BJ (cell line): ENCODE data around the gene FBXW12. TPM values are rescaled to one million over a fixed set of nuclear protein-coding genes. Genes with fewer than 3 reads are reported as not detected.

Source experiments
- CTCF ChIA-PET: fragments of 350-600 bp; formaldehyde crosslinking; extraction: SDS; loops from one replicate; lab custom pipeline; 2021; ENCODE audit warnings: antibody characterized with exemption, inconsistent platforms; lab: Yijun Ruan, JAX
- POLR2A ChIA-PET: fragments of 300-600 bp; sonication (Branson Sonifier 250); formaldehyde crosslinking; extraction: SDS; loops from one replicate; lab custom pipeline; 2021; ENCODE audit warnings: antibody characterized with exemption; lab: Charles Lee
- DNase-seq: peaks from one replicate; pipeline ENCODE4 v3.0.0-alpha.2; 2011; ENCODE audit warnings: low read depth
- H3K27me3 ChIP-seq: 2 replicates; pipeline ENCODE4 v1.6.0; 2011; ENCODE audit warnings: low read length; ENCODE audit not compliant: control insufficient read depth, insufficient read depth
- H3K36me3 ChIP-seq: 2 replicates; pipeline ENCODE4 v1.5.1; 2011; ENCODE audit warnings: low read length; ENCODE audit not compliant: control insufficient read depth, insufficient read depth
- H3K4me3 ChIP-seq: 2 replicates; pipeline ENCODE4 v1.5.1; 2011; ENCODE audit warnings: low read depth, mild to moderate bottlenecking, control low read depth, low read length
- polyA plus RNA-seq: library from polyadenylated mRNA; depleted of rRNA; stranded (reverse); fragments of >200 nt; gene quantifications from 2 replicates; pipeline ENCODE4 v1.2.3, GENCODE V29; 2011
- TF ChIP-seq, protein P1 (sequence below): IDR thresholded peaks from 2 replicates; pipeline ENCODE4 v1.5.1; 2011; ENCODE audit warnings: low read depth, mild to moderate bottlenecking, control low read depth, inconsistent platforms, low read length, moderate library complexity; ENCODE audit not compliant: insufficient read depth

Gene FBXW12
- polyA plus RNA-seq, 1 experiment: not detected

DNA sequence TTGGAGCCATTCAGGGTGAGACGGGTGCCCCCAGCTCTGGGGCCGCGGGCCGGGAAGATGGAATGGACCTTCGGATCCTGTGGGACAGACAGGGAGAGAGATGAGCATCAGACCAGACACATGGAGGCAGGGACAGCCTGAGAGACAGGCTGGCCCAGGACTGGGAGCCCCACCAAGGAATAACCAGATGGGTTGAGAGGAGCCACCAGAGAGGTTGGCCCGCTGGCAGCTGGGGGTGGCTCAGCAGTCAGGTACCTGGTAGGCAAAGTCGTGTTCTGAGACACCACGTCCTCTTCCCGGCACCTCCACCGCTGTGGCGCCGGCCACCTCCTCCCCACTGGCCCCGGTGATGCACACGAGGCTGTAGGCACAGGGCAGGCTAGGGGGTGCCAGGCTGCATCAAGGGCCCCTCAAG is 44.1 kb downstream of the FBXW12 start:
- DNase-seq: no peak
- H3K27me3 ChIP-seq: no peaks in the 10 kb centered on the region
- ChIA-PET POLR2A (no interaction called here), CTCF (interaction anchor here (0.9 to 2.8 kb wide), 4 partner anchors 15 to 182 kb away, joined by 3 to 12 read pairs (median 10); no protein-coding TSS in a partner anchor)
- peaks cover 37% of the 10 kb centered on the region for H3K36me3 ChIP-seq
- H3K4me3 ChIP-seq: no peak overlapping the region
- TF ChIP-seq, protein P1, sequence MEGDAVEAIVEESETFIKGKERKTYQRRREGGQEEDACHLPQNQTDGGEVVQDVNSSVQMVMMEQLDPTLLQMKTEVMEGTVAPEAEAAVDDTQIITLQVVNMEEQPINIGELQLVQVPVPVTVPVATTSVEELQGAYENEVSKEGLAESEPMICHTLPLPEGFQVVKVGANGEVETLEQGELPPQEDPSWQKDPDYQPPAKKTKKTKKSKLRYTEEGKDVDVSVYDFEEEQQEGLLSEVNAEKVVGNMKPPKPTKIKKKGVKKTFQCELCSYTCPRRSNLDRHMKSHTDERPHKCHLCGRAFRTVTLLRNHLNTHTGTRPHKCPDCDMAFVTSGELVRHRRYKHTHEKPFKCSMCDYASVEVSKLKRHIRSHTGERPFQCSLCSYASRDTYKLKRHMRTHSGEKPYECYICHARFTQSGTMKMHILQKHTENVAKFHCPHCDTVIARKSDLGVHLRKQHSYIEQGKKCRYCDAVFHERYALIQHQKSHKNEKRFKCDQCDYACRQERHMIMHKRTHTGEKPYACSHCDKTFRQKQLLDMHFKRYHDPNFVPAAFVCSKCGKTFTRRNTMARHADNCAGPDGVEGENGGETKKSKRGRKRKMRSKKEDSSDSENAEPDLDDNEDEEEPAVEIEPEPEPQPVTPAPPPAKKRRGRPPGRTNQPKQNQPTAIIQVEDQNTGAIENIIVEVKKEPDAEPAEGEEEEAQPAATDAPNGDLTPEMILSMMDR: no peak

DNA sequence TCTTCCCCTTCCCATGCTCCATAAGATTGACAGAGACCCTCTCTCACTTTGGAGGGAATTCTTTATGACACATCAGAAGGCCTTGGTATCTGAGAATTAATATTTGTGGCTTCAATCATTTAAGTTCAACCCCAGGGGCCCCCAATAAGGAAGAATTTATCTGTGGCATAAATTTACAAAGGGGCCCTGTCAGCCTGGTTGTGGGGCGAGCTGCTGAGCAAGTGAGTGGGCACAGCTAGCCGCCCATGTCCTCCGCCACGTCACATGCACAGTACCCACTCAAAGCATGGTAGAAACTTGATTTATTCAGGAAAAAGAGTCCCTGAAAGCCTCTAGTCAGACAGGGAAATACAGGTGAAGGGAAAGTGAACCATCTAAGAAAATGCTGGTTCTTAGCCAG is 44.5 kb downstream of the FBXW12 start:
- ChIA-PET POLR2A (no interaction called here), CTCF (interaction anchor here (0.9 to 2.4 kb wide), 3 partner anchors 15 to 183 kb away, joined by 3 to 10 read pairs (median 9); no protein-coding TSS in a partner anchor)
- no peak for DNase-seq
- TF ChIP-seq, protein P1: no peak
- Histone ChIP-seq H3K4me3 (no peak overlapping the region), H3K27me3 (no peaks in the 10 kb centered on the region), H3K36me3 (peaks cover 38% of the 10 kb centered on the region)

DNA sequence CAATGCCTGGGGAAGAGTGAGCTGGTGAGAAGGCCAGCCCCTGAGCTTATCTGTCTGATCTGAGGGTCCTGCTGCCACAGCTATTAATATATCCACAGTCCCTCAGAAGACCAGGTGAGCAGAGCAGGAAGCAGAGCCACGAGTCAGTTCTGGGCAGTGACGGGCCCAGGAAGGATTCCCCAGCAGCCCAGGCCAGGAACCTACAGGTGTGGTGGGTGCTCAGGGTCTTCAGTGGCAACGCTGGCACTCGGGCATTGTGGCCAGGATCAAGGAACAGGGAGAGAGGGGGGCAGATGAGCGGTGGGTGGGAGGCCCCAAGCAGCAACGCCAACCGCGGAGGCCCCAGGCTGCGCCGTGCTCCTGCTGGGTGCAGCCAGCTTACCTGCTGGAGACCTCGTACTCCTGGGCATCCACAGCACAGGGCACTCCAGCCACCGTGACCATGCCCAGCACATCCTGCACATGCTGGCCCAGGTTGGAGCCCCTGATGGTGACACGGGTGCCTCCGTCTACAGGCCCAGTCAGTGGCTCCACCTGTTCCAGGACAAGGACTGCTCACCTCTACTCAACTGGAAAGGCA is 45.6 kb downstream of the FBXW12 start:
- H3K36me3 ChIP-seq: peaks cover 30% of the 10 kb centered on the region
- POLR2A ChIA-PET: no interaction called here

DNA sequence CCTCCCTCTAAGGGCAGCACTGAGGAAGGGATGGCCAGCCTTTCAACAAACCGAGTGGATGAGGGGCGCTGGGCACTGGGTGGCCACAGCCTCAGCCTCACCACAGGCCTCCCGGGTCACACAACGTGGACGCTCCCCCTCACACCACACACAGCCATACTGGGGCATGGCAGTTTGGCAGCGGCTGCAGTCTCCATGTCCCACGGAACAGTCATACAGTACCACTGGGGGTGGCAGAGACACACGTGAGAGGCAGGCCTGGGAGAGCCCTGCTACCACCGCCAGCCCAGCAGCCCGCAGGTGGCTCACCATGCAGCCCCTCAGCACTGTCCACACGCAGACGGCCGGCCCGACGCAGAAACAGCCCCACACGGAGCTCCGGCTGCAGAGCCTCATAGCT is 46.1 kb downstream of the FBXW12 start:
- Histone ChIP-seq H3K27me3 (no peaks in the 10 kb centered on the region), H3K36me3 (peaks cover 28% of the 10 kb centered on the region), H3K4me3 (no peak overlapping the region)
- TF ChIP-seq, protein P1: no peak
- CTCF ChIA-PET: interaction anchor here (1.2 to 2.3 kb wide), 2 partner anchors 17 to 18 kb away, joined by 5 to 9 read pairs; no protein-coding TSS in a partner anchor
- DNase-seq: no peak
- POLR2A ChIA-PET: no interaction called here

More for the DNA sequence above, 45.6 kb downstream of the FBXW12 start:
- Histone ChIP-seq H3K4me3 (no peak overlapping the region), H3K27me3 (no peaks in the 10 kb centered on the region)
- CTCF ChIA-PET: interaction anchor here (2.3 kb wide), 1 partner anchor 18 kb away, joined by 9 read pairs; no protein-coding TSS in a partner anchor
- DNase-seq: no peak
- TF ChIP-seq, protein P1: no peak

DNA sequence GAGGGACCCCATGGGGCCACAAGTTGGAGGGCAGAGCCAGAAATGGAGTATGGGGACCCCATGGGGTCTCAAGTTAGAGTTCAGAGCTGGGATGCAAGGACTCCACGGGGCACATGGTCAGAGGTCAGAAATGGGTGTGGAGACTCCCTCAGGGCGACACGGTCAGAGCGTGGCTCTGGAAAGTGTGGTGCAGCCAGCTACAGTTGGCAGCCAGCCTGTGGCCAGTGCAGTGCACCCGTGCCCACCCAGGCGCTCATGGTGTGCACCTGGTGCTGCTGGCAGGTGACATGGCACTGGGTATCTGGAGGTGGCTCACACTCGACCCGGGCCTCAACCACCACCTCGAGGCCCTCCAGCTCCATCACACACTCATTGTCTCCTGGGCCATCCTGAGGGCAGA is 46.6 kb downstream of the FBXW12 start:
- CTCF ChIA-PET: interaction anchor here (1.0 to 1.2 kb wide), 2 partner anchors 18 to 122 kb away, joined by 3 to 5 read pairs; no protein-coding TSS in a partner anchor
- POLR2A ChIA-PET: no interaction called here

More for the DNA sequence above, 46.6 kb downstream of the FBXW12 start:
- no peak for DNase-seq
- Histone ChIP-seq H3K27me3 (no peaks in the 10 kb centered on the region), H3K36me3 (peaks cover 27% of the 10 kb centered on the region), H3K4me3 (no peak overlapping the region)
- TF ChIP-seq, protein P1: no peak
